GM12892 (cell line): ENCODE results near the gene C20orf202.

Experiments
- POLR2A ChIP-seq: IDR thresholded peaks from 2 replicates; pipeline ENCODE4 v1.6.1; 2011; ENCODE audit warnings: low read depth, low read length, control low read depth
- POLR2AphosphoS5 ChIP-seq: IDR thresholded peaks from 2 replicates; pipeline ENCODE4 v1.6.1; 2011; ENCODE audit warnings: low read depth, low read length, control low read depth
- TAF1 ChIP-seq: IDR thresholded peaks from 2 replicates; pipeline ENCODE4 v1.6.1; 2011; ENCODE audit warnings: low read depth, mild to moderate bottlenecking, control low read depth, low read length, borderline replicate concordance

DNA sequence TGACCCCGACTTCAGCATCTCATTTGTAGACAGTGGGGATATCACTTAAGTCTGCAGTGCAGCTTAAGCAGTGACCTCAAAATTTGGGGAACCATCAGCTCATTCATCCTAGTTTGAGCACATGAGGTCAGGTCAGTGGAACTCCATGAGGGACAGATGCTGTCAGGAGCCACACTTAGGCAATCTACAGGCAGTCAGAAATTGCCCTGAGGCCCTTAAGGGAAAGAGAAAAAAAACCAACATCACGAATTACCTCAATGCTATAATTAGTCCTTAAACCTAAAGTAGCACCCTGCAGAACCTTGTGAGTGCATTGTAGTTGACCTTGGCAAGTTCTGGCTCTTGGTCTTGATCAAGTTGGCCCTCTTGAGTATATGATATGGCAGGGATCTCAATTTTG lies 39.6 kb upstream of the C20orf202 start:
- TF ChIP-seq POLR2A (no peak), TAF1 (no peak), POLR2AphosphoS5 (no peak)
